ENCODE results near the gene AREL1.

DNA sequence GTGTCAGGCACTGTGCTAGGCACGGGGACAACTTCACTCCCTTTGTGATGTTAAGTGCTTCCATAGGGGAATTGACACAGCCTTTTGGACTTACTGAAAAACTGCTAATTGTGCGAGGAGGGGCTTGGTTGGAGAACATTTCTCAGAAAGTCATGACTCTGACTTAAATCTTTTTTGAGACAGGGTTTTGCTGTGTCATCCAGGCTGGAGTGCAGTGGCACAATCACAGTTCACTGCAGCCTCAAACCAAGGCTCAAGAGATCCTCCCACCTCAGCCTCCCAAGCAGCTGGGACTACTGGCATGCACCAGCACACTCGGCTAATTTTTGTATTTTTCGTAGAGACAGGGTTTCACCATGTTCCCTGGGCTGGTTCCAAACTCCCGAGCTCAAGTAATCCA, 90.6 kb downstream of the AREL1 start:
- TF ChIP-seq, protein P1, sequence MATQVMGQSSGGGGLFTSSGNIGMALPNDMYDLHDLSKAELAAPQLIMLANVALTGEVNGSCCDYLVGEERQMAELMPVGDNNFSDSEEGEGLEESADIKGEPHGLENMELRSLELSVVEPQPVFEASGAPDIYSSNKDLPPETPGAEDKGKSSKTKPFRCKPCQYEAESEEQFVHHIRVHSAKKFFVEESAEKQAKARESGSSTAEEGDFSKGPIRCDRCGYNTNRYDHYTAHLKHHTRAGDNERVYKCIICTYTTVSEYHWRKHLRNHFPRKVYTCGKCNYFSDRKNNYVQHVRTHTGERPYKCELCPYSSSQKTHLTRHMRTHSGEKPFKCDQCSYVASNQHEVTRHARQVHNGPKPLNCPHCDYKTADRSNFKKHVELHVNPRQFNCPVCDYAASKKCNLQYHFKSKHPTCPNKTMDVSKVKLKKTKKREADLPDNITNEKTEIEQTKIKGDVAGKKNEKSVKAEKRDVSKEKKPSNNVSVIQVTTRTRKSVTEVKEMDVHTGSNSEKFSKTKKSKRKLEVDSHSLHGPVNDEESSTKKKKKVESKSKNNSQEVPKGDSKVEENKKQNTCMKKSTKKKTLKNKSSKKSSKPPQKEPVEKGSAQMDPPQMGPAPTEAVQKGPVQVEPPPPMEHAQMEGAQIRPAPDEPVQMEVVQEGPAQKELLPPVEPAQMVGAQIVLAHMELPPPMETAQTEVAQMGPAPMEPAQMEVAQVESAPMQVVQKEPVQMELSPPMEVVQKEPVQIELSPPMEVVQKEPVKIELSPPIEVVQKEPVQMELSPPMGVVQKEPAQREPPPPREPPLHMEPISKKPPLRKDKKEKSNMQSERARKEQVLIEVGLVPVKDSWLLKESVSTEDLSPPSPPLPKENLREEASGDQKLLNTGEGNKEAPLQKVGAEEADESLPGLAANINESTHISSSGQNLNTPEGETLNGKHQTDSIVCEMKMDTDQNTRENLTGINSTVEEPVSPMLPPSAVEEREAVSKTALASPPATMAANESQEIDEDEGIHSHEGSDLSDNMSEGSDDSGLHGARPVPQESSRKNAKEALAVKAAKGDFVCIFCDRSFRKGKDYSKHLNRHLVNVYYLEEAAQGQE (IDR thresholded peaks at IDR 0.05; ENCODE audit: borderline replicate concordance), result no peak
- TF ChIP-seq, protein P2, sequence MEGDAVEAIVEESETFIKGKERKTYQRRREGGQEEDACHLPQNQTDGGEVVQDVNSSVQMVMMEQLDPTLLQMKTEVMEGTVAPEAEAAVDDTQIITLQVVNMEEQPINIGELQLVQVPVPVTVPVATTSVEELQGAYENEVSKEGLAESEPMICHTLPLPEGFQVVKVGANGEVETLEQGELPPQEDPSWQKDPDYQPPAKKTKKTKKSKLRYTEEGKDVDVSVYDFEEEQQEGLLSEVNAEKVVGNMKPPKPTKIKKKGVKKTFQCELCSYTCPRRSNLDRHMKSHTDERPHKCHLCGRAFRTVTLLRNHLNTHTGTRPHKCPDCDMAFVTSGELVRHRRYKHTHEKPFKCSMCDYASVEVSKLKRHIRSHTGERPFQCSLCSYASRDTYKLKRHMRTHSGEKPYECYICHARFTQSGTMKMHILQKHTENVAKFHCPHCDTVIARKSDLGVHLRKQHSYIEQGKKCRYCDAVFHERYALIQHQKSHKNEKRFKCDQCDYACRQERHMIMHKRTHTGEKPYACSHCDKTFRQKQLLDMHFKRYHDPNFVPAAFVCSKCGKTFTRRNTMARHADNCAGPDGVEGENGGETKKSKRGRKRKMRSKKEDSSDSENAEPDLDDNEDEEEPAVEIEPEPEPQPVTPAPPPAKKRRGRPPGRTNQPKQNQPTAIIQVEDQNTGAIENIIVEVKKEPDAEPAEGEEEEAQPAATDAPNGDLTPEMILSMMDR (IDR thresholded peaks at IDR 0.05; ENCODE audit: poor library complexity, severe bottlenecking), result no peak
- TF ChIP-seq TAF1 (IDR thresholded peaks at IDR 0.05; ENCODE audit: low read depth), result no peak
- no peak for TF ChIP-seq EZH2 (IDR thresholded peaks at IDR 0.05; ENCODE audit: borderline replicate concordance, insufficient read depth, low read length, poor library complexity, severe bottlenecking)
- no peak for TF ChIP-seq EP300 (conservative IDR thresholded peaks at IDR 0.05; ENCODE audit: poor library complexity, severe bottlenecking)
- no peak for TF ChIP-seq SMC3 (conservative IDR thresholded peaks at IDR 0.05; ENCODE audit: poor library complexity)
- TF ChIP-seq MXI1 (conservative IDR thresholded peaks at IDR 0.05; ENCODE audit: poor library complexity, severe bottlenecking), result no peak
- no peak for TF ChIP-seq POLR2AphosphoS5 (IDR thresholded peaks at IDR 0.05)

Data from neural cell (in vitro differentiated cells).